Esophagus muscularis mucosa (tissue), 3 donors: ENCODE data around the gene BTF3.

Experiments
- POLR2A ChIP-seq: fragments of 450-650 bp; IDR thresholded peaks from one replicate; pipeline ENCODE4 v1.6.1; 2017; ENCODE audit warnings: antibody characterized with exemption, moderate library complexity, mild to moderate bottlenecking, low read depth
- POLR2AphosphoS5 ChIP-seq, 2 donors: sonication (generic); formaldehyde crosslinking; IDR thresholded peaks; one replicate each; pipeline ENCODE4 v1.6.1; 2017; ENCODE audit warnings: antibody characterized with exemption in 2 of 2
- TF ChIP-seq, protein P1 (sequence below), 3 experiments: fragments of 200-600 bp in 2 of 3; fragments of 450-650 bp in 1 of 3; sonication (generic) in 2 of 3; IDR thresholded peaks; one replicate each; pipeline ENCODE4 v1.5.1; 2017 to 2019; ENCODE audit warnings: antibody characterized with exemption in 3 of 3, mild to moderate bottlenecking in 2 of 3, moderate library complexity in 1 of 3

DNA sequence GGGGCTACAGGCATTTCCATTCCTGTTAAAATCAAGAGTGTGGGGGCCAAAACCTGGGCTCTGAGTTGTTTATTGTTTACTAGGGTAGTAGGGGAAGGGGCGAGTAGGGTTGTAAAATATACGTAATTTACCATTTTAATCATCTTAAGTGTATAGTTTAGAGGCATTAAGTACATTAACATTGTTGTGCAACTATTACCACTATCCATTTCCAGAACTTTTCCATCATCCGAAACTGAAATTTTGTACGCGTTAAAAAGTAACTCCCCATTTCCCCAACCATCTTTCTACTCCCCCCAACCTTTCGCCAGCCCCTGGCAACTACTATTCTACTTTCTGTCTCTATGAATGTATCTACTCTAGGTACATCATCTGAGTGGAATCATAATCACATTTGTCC is 46.0 kb upstream of the BTF3 start:
- TF ChIP-seq, protein P1, sequence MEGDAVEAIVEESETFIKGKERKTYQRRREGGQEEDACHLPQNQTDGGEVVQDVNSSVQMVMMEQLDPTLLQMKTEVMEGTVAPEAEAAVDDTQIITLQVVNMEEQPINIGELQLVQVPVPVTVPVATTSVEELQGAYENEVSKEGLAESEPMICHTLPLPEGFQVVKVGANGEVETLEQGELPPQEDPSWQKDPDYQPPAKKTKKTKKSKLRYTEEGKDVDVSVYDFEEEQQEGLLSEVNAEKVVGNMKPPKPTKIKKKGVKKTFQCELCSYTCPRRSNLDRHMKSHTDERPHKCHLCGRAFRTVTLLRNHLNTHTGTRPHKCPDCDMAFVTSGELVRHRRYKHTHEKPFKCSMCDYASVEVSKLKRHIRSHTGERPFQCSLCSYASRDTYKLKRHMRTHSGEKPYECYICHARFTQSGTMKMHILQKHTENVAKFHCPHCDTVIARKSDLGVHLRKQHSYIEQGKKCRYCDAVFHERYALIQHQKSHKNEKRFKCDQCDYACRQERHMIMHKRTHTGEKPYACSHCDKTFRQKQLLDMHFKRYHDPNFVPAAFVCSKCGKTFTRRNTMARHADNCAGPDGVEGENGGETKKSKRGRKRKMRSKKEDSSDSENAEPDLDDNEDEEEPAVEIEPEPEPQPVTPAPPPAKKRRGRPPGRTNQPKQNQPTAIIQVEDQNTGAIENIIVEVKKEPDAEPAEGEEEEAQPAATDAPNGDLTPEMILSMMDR (IDR thresholded peaks at IDR 0.05) = no peak
- no peak for TF ChIP-seq POLR2AphosphoS5 (IDR thresholded peaks at IDR 0.05)
- no peak for TF ChIP-seq POLR2A
